Ishikawa (cell line): ENCODE results near the gene RSRC2.
A peak's percentile ranks its signal among the peaks of the same experiment; 100 is the strongest.

Experiments used
- CEBPB ChIP-seq: IDR thresholded peaks from 2 replicates; pipeline ENCODE4 v1.6.1; 2012
- CREB1 ChIP-seq: IDR thresholded peaks from 2 replicates; pipeline ENCODE4 v1.6.1; 2012; ENCODE audit warnings: low read depth
- EP300 ChIP-seq: IDR thresholded peaks from 2 replicates; pipeline ENCODE4 v1.6.1; 2012; ENCODE audit warnings: borderline replicate concordance
- FOXM1 ChIP-seq: IDR thresholded peaks from 2 replicates; pipeline ENCODE4 v1.6.1; 2012; ENCODE audit warnings: low read depth, borderline replicate concordance
- MAX ChIP-seq: IDR thresholded peaks from 2 replicates; pipeline ENCODE4 v1.6.1; 2012
- NFIC ChIP-seq: IDR thresholded peaks from 2 replicates; pipeline ENCODE4 v1.6.1; 2012
- RAD21 ChIP-seq: IDR thresholded peaks from 2 replicates; pipeline ENCODE4 v1.6.1; 2012; ENCODE audit warnings: low read depth
- REST ChIP-seq: IDR thresholded peaks from 2 replicates; pipeline ENCODE4 v1.6.1; 2012; ENCODE audit warnings: low read depth, mild to moderate bottlenecking
- TAF1 ChIP-seq: IDR thresholded peaks from 2 replicates; pipeline ENCODE4 v1.6.1; 2012; ENCODE audit warnings: low read depth, mild to moderate bottlenecking
- TCF12 ChIP-seq: IDR thresholded peaks from 2 replicates; pipeline ENCODE4 v1.6.1; 2012; ENCODE audit warnings: low read depth
- TEAD4 ChIP-seq: IDR thresholded peaks from 2 replicates; pipeline ENCODE4 v1.6.1; 2012
- USF1 ChIP-seq: IDR thresholded peaks from 2 replicates; pipeline ENCODE4 v1.6.1; 2012
- YY1 ChIP-seq: IDR thresholded peaks from 2 replicates; pipeline ENCODE4 v1.6.1; 2012; ENCODE audit warnings: low read depth
- ZBTB7A ChIP-seq: IDR thresholded peaks from 2 replicates; pipeline ENCODE4 v1.6.1; 2012; ENCODE audit warnings: low read depth

RSRC2 gene

GRCh38 chr12:122464317-122465042, 62.3 kb downstream of the RSRC2 start:
- TF ChIP-seq CREB1 (peak; percentile 86), MAX (0 out of 2 replicates have a peak, but pooled peaks have one; percentile 11), EP300 (peak; percentile 64; the same call in 1 of the 2 replicates), NFIC (peak; percentile 39; the same call in 1 of the 2 replicates), TCF12 (peak; percentile 68), CEBPB (peak; percentile 66), TEAD4 (peak; percentile 91)

- TF ChIP-seq RAD21: no peak
- no peak for TF ChIP-seq TEAD4
- no peak for TF ChIP-seq USF1
- TF ChIP-seq CREB1: no peak
- TF ChIP-seq MAX: no peak
- no peak for TF ChIP-seq REST
- no peak for TF ChIP-seq FOXM1
- TF ChIP-seq TAF1: no peak
- TF ChIP-seq ZBTB7A: no peak
- no peak for TF ChIP-seq YY1
Measured at GRCh38 chr12:122460641-122461040, 66.1 kb downstream of the RSRC2 start.

- TF ChIP-seq REST (no peak), RAD21 (no peak), TEAD4 (no peak), YY1 (no peak), USF1 (no peak), TCF12 (no peak), CEBPB (no peak)
Measured at GRCh38 chr12:122460061-122460460, 66.7 kb downstream of the RSRC2 start.

- TF ChIP-seq REST (no peak), CEBPB (peak; percentile 95), CREB1 (no peak), TAF1 (no peak), ZBTB7A (no peak)
Measured at GRCh38 chr12:122459211-122459610, 67.5 kb downstream of the RSRC2 start.
